Pancreas (tissue), 10 donors: Measurements from ENCODE around the gene SEMA5A. TPM values are rescaled to one million over a fixed set of nuclear protein-coding genes. Genes with fewer than 3 reads are reported as not detected.

ENCODE experiments used
- ATAC-seq, 4 donors: fragments of 200-7000 bp; cut with Tn5 transposase; one replicate each; pipeline versions ENCODE4 v1.8.0 to v1.9.1; 2020; ENCODE audit warnings: mild to moderate bottlenecking in 4 of 4, moderate library complexity in 4 of 4
- DNase-seq, 6 donors: peaks; one replicate each; pipeline ENCODE4 v3.0.0-alpha.2; 2020
- FAIRE-seq: peaks from 2 replicates; lab custom pipeline; 2012; peaks lifted over from hg19 to GRCh38; lab: Jason Lieb, UNC
- H3K27ac ChIP-seq, 4 donors: fragments of 200-600 bp; sonication (generic); 1 replicate in 3 of 4; 2 replicates in 1 of 4; pipeline versions ENCODE4 v1.5.0 to v1.8.0; 2020
- H3K27me3 ChIP-seq, 4 donors: fragments of 200-600 bp; one replicate each; pipeline ENCODE4 v1.8.0; 2021
- H3K36me3 ChIP-seq, 3 donors: fragments of 200-600 bp; sonication (generic) in 1 of 3; one replicate each; pipeline versions ENCODE4 v1.5.0 to v1.8.0; 2020 to 2021
- H3K4me1 ChIP-seq, 3 donors: fragments of 200-600 bp; one replicate each; pipeline ENCODE4 v1.8.0; 2021
- H3K4me3 ChIP-seq, 4 donors: fragments of 200-600 bp; sonication (generic) in 2 of 4; one replicate each; pipeline versions ENCODE4 v1.5.0 to v1.8.0; 2020 to 2021
- H3K9me3 ChIP-seq, 4 donors: fragments of 200-600 bp; one replicate each; pipeline ENCODE4 v1.8.0; 2021
- WGBS, 2 donors: extraction: QIAGEN DNeasy Blood & Tissue Kit; methylation state at CpG; one replicate each; pipeline ENCODE4 v1.1.7; 2013; 5-methylcytosine and 5-hydroxymethylcytosine counted together
- intact Hi-C, 3 donors: fragments of 100-400 bp; cut with DNase I; formaldehyde crosslinking; loops; one replicate each; pipeline versions ENCODE4 v1.11.1 to v1.14.2; 2022
- polyA plus RNA-seq, 2 donors: library from polyadenylated mRNA; stranded (reverse); fragments of 200-250 nt; gene quantifications; one replicate each; pipeline ENCODE4 v1.2.3, GENCODE V29; 2013
- total RNA-seq, 6 donors: library from RNA; stranded (reverse); fragmentation: NEBNext Ultra II Directional in 4 of 6; extraction: Animal tissue kit (Norgen Biotek cat#: 25700) in 4 of 6; gene quantifications; one replicate each; pipeline versions ENCODE4 v1.2.1 to v1.2.4, GENCODE V29; 2021 to 2023
- TF ChIP-seq, protein P1 (sequence below), 4 donors: fragments of 200-600 bp; sonication (generic) in 3 of 4; IDR thresholded peaks; one replicate each; pipeline versions ENCODE4 v1.5.0 to v1.8.0; 2021; ENCODE audit warnings: antibody characterized with exemption in 4 of 4
- donor health status: healthy with polysubstance abuse.
- donor health status: DM: no; HTN: no; CAD: no; lungs with moderate emphysema.
- donor health status: DM: no; HTN: no; CAD: no.
- donor health status: control.
- donor health status: control.
- donor health status: Bipolar disorder and iron deficiency.
- donor health status: DM: yes; HTN: yes; CAD: no.
- donor health status: DM: no; HTN: no; CAD: no.
- donor health status: DM: no; HTN: no; CAD: no.
- donor health status: DM: yes; HTN: yes; CAD: no.

The SEMA5A gene
- total and polyA plus RNA-seq, 8 donors, result 0.91 to 14.0 (median 6.4) TPM

DNA sequence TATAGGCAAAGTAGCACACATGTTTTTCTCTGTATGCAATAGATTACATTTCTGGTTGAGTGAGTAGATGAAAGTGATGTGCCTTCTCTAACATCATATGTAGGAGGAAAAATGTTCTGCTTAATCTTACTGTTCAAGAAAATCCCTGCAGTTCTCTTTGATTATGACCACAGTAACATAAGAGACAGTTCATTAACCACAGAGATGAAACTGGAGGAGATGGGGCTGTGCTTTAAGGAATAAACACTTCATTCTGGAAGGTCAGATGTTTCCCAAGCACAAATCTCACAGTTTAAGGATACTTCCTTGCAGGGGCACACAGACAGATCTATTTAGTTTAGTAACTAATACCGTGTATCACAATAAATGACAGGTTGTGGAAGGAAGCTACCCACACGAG lies 150.2 kb downstream of the SEMA5A start:
- no peak for ATAC-seq
- Histone ChIP-seq H3K27me3 (no peaks in the 10 kb centered on the region), H3K9me3 (no peaks in the 10 kb centered on the region), H3K36me3 (no peaks in the 10 kb centered on the region), H3K27ac (no peak overlapping the region), H3K4me3 (no peak overlapping the region), H3K4me1 (no peaks in the 10 kb centered on the region)
- FAIRE-seq, result no peak
- intact Hi-C loops, result no loop called here
- DNase-seq, result no peak
- TF ChIP-seq, protein P1, sequence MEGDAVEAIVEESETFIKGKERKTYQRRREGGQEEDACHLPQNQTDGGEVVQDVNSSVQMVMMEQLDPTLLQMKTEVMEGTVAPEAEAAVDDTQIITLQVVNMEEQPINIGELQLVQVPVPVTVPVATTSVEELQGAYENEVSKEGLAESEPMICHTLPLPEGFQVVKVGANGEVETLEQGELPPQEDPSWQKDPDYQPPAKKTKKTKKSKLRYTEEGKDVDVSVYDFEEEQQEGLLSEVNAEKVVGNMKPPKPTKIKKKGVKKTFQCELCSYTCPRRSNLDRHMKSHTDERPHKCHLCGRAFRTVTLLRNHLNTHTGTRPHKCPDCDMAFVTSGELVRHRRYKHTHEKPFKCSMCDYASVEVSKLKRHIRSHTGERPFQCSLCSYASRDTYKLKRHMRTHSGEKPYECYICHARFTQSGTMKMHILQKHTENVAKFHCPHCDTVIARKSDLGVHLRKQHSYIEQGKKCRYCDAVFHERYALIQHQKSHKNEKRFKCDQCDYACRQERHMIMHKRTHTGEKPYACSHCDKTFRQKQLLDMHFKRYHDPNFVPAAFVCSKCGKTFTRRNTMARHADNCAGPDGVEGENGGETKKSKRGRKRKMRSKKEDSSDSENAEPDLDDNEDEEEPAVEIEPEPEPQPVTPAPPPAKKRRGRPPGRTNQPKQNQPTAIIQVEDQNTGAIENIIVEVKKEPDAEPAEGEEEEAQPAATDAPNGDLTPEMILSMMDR (IDR thresholded peaks at IDR 0.05), result no peak
- 72% methylated on average over 2 of the region's 2 CpGs for whole genome bisulfite sequencing, 2 donors

DNA sequence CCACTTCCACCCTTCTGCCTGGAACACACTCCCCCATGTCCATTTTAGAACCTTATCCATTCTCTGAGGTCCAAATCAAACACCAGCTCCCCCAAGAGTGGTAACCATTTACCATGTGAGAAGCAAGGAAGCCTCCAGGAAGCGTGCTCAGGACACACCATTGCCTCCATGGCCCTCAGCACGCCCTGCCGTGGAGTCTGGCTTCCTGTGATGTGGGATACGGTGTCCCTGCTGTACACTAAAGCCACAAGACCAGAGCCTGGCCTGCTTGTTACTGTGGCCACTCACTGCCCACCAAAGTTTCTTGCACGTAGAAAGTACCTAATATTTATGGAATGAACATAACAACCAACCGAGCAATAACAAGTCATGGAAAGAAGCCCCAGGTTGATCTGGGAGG lies 151.7 kb downstream of the SEMA5A start:
- DNase-seq, result no peak
- H3K9me3 ChIP-seq, result no peaks in the 10 kb centered on the region
- H3K27ac ChIP-seq, result no peak overlapping the region
- no peak for FAIRE-seq
- no peaks in the 10 kb centered on the region for H3K4me1 ChIP-seq
- intact Hi-C loops, result no loop called here
- no peak for ATAC-seq
- H3K27me3 ChIP-seq, result no peaks in the 10 kb centered on the region
- no peak overlapping the region for H3K4me3 ChIP-seq
- no peaks in the 10 kb centered on the region for H3K36me3 ChIP-seq
- whole genome bisulfite sequencing, 2 donors, result 93% methylated on average over 6 of the region's 6 CpGs
- TF ChIP-seq, protein P1 (IDR thresholded peaks at IDR 0.05), result no peak

GRCh38 chr5:9392625-9393024 lies 153.2 kb downstream of the SEMA5A start:
- Histone ChIP-seq H3K36me3 (no peaks in the 10 kb centered on the region), H3K9me3 (no peaks in the 10 kb centered on the region), H3K27me3 (no peaks in the 10 kb centered on the region), H3K27ac (no peak overlapping the region), H3K4me3 (no peak overlapping the region), H3K4me1 (peaks cover 0 to 5% (median 0%) of the 10 kb centered on the region in 3 donors)
- TF ChIP-seq, protein P1 (IDR thresholded peaks at IDR 0.05), result no peak
- DNase-seq (no peak), ATAC-seq (no peak), FAIRE-seq (no peak)
- intact Hi-C loops, result no loop called here
- WGBS, 2 donors, result 88 to 98% methylated on average over 1 of the region's 1 CpG

DNA sequence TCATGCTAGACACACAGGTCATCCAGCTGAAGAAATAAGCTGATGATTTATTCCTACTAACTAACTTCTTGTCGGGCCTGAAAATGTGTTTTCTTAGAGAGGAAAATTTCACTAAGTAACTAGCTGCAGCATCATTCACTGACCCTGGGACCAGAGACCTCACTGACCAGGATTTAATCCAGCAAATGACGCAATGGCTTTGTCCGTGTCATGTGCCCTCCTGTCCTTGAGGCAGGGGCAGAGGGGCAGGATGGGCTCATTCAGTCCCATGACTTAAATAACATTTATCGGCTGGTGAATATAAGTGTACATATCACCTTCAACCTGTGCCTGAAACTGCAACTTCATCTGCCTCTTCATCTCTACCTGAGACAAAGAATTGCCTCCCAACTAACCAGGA lies 154.8 kb downstream of the SEMA5A start:
- Histone ChIP-seq H3K4me1 (peaks cover 0 to 5% (median 0%) of the 10 kb centered on the region in 3 donors), H3K27ac (no peak overlapping the region), H3K9me3 (no peaks in the 10 kb centered on the region), H3K27me3 (no peaks in the 10 kb centered on the region), H3K36me3 (no peaks in the 10 kb centered on the region), H3K4me3 (no peak overlapping the region)
- TF ChIP-seq, protein P1 (IDR thresholded peaks at IDR 0.05), result no peak
- no peak for DNase-seq
- whole genome bisulfite sequencing, 2 donors, result 87 to 92% methylated on average over 4 of the region's 4 CpGs
- FAIRE-seq, result no peak
- intact Hi-C loops, result no loop called here
- no peak for ATAC-seq

DNA sequence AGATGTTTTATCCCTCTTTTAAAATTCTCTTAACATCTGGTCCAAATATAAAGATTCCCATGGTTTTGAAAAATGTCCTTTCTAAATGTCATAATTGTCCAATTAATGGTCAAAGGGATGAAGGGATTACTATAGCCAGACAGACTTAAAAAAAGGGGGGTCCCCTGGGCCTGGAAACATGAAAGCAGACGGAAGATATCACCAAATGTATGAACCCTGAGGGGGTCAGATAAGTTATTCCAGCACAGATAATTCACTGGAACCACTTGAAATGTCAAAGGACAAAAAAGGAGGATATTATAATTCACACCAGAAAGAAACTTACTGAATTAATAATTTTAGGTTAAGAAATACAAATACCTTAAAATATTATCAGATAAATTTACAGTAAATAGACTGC lies 155.8 kb downstream of the SEMA5A start:
- Histone ChIP-seq H3K36me3 (no peaks in the 10 kb centered on the region), H3K27ac (no peak overlapping the region), H3K27me3 (no peaks in the 10 kb centered on the region), H3K9me3 (no peaks in the 10 kb centered on the region), H3K4me1 (peaks cover 0 to 5% (median 0%) of the 10 kb centered on the region in 3 donors), H3K4me3 (no peak overlapping the region)
- TF ChIP-seq, protein P1 (IDR thresholded peaks at IDR 0.05), result no peak
- WGBS, 2 donors, result 73 to 92% methylated on average over 1 of the region's 1 CpG
- intact Hi-C loops, result no loop called here
- DNase-seq, result no peak
- no peak for FAIRE-seq
- no peak for ATAC-seq
